ENCODE measurements around the gene CHAT.

CHAT gene

GRCh38 chr10:49593564-49593875, 20.3 kb upstream of the CHAT start:
- peaks cover 6% of the 10 kb centered on the region for H3K9me3 Mint-ChIP-seq
- H3K4me3 Mint-ChIP-seq, result no peak overlapping the region
- no peaks in the 10 kb centered on the region for H3K36me3 Mint-ChIP-seq (ENCODE audit: low read depth)
- no peak overlapping the region for H3K27ac Mint-ChIP-seq
- peaks cover 9% of the 10 kb centered on the region for H3K27me3 Mint-ChIP-seq
- no peaks in the 10 kb centered on the region for H3K4me1 Mint-ChIP-seq (ENCODE audit: low read depth)

- no peak overlapping the region for H3K4me3 Mint-ChIP-seq
- no peaks in the 10 kb centered on the region for H3K4me1 Mint-ChIP-seq (ENCODE audit: low read depth)
- peaks cover 9% of the 10 kb centered on the region for H3K27me3 Mint-ChIP-seq
- no peak overlapping the region for H3K27ac Mint-ChIP-seq
- H3K36me3 Mint-ChIP-seq (ENCODE audit: low read depth), result no peaks in the 10 kb centered on the region
- peaks cover 6% of the 10 kb centered on the region for H3K9me3 Mint-ChIP-seq
Measured at GRCh38 chr10:49593998-49594397, 19.8 kb upstream of the CHAT start.

- Mint-ChIP-seq H3K4me3 (no peak overlapping the region), H3K27me3 (peaks cover 4% of the 10 kb centered on the region), H3K36me3 (ENCODE audit: low read depth) (no peaks in the 10 kb centered on the region), H3K9me3 (no peaks in the 10 kb centered on the region), H3K27ac (no peak overlapping the region), H3K4me1 (ENCODE audit: low read depth) (no peaks in the 10 kb centered on the region)
Measured at GRCh38 chr10:49594594-49594993, 19.2 kb upstream of the CHAT start.

GRCh38 chr10:49595003-49595712, 18.7 kb upstream of the CHAT start:
- Mint-ChIP-seq H3K27me3 (peaks cover 4% of the 10 kb centered on the region), H3K9me3 (no peaks in the 10 kb centered on the region), H3K27ac (no peak overlapping the region), H3K4me3 (no peak overlapping the region), H3K36me3 (ENCODE audit: low read depth) (no peaks in the 10 kb centered on the region), H3K4me1 (ENCODE audit: low read depth) (no peaks in the 10 kb centered on the region)

GRCh38 chr10:49595713-49596492, 17.9 kb upstream of the CHAT start:
- Mint-ChIP-seq H3K27me3 (peaks cover 10% of the 10 kb centered on the region), H3K36me3 (ENCODE audit: low read depth) (no peaks in the 10 kb centered on the region), H3K9me3 (no peaks in the 10 kb centered on the region), H3K4me3 (no peak overlapping the region), H3K27ac (no peak overlapping the region), H3K4me1 (ENCODE audit: low read depth) (no peaks in the 10 kb centered on the region)

- H3K36me3 Mint-ChIP-seq (ENCODE audit: low read depth), result no peaks in the 10 kb centered on the region
- H3K4me3 Mint-ChIP-seq, result no peak overlapping the region
- no peaks in the 10 kb centered on the region for H3K9me3 Mint-ChIP-seq
- H3K27me3 Mint-ChIP-seq, result peaks cover 11% of the 10 kb centered on the region
- H3K4me1 Mint-ChIP-seq (ENCODE audit: low read depth), result no peaks in the 10 kb centered on the region
- H3K27ac Mint-ChIP-seq, result no peak overlapping the region
Measured at GRCh38 chr10:49596493-49596809, 17.4 kb upstream of the CHAT start.

- no peaks in the 10 kb centered on the region for H3K4me1 Mint-ChIP-seq (ENCODE audit: low read depth)
- no peak overlapping the region for H3K27ac Mint-ChIP-seq
- H3K4me3 Mint-ChIP-seq, result no peak overlapping the region
- no peaks in the 10 kb centered on the region for H3K9me3 Mint-ChIP-seq
- no peaks in the 10 kb centered on the region for H3K36me3 Mint-ChIP-seq (ENCODE audit: low read depth)
- peaks cover 11% of the 10 kb centered on the region for H3K27me3 Mint-ChIP-seq
Measured at GRCh38 chr10:49596836-49597235, 17.0 kb upstream of the CHAT start.

- H3K27ac Mint-ChIP-seq, result no peak overlapping the region
- H3K27me3 Mint-ChIP-seq, result peaks cover 11% of the 10 kb centered on the region
- H3K4me3 Mint-ChIP-seq, result no peak overlapping the region
- no peaks in the 10 kb centered on the region for H3K9me3 Mint-ChIP-seq
- no peaks in the 10 kb centered on the region for H3K4me1 Mint-ChIP-seq (ENCODE audit: low read depth)
- H3K36me3 Mint-ChIP-seq (ENCODE audit: low read depth), result no peaks in the 10 kb centered on the region
Measured at GRCh38 chr10:49597426-49598163, 16.2 kb upstream of the CHAT start.

GRCh38 chr10:49598164-49598856, 15.5 kb upstream of the CHAT start:
- H3K4me3 Mint-ChIP-seq, result no peak overlapping the region
- H3K36me3 Mint-ChIP-seq (ENCODE audit: low read depth), result no peaks in the 10 kb centered on the region
- peaks cover 17% of the 10 kb centered on the region for H3K27me3 Mint-ChIP-seq
- H3K4me1 Mint-ChIP-seq (ENCODE audit: low read depth), result no peaks in the 10 kb centered on the region
- H3K9me3 Mint-ChIP-seq, result no peaks in the 10 kb centered on the region
- H3K27ac Mint-ChIP-seq, result no peak overlapping the region

GRCh38 chr10:49598986-49599385, 14.9 kb upstream of the CHAT start:
- Mint-ChIP-seq H3K27ac (no peak overlapping the region), H3K4me1 (ENCODE audit: low read depth) (no peaks in the 10 kb centered on the region), H3K36me3 (ENCODE audit: low read depth) (no peaks in the 10 kb centered on the region), H3K9me3 (no peaks in the 10 kb centered on the region), H3K27me3 (peaks cover 24% of the 10 kb centered on the region), H3K4me3 (no peak overlapping the region)

- Mint-ChIP-seq H3K36me3 (ENCODE audit: low read depth) (no peaks in the 10 kb centered on the region), H3K9me3 (no peaks in the 10 kb centered on the region), H3K4me3 (no peak overlapping the region), H3K27me3 (peaks cover 26% of the 10 kb centered on the region), H3K27ac (no peak overlapping the region), H3K4me1 (ENCODE audit: low read depth) (no peaks in the 10 kb centered on the region)
Measured at GRCh38 chr10:49599546-49599945, 14.3 kb upstream of the CHAT start.

GRCh38 chr10:49600046-49600445, 13.8 kb upstream of the CHAT start:
- Mint-ChIP-seq H3K27ac (no peak overlapping the region), H3K4me3 (no peak overlapping the region), H3K27me3 (peaks cover 28% of the 10 kb centered on the region), H3K36me3 (ENCODE audit: low read depth) (no peaks in the 10 kb centered on the region), H3K9me3 (no peaks in the 10 kb centered on the region), H3K4me1 (ENCODE audit: low read depth) (no peaks in the 10 kb centered on the region)

GRCh38 chr10:49600781-49601400, 12.9 kb upstream of the CHAT start:
- Mint-ChIP-seq H3K4me1 (ENCODE audit: low read depth) (no peaks in the 10 kb centered on the region), H3K27me3 (peaks cover 33% of the 10 kb centered on the region), H3K9me3 (peaks cover 3% of the 10 kb centered on the region), H3K36me3 (ENCODE audit: low read depth) (no peaks in the 10 kb centered on the region), H3K27ac (no peak overlapping the region), H3K4me3 (no peak overlapping the region)

- H3K4me3 Mint-ChIP-seq, result no peak overlapping the region
- H3K36me3 Mint-ChIP-seq (ENCODE audit: low read depth), result no peaks in the 10 kb centered on the region
- H3K27ac Mint-ChIP-seq, result no peak overlapping the region
- H3K9me3 Mint-ChIP-seq, result peaks cover 3% of the 10 kb centered on the region
- peaks cover 42% of the 10 kb centered on the region for H3K27me3 Mint-ChIP-seq
- H3K4me1 Mint-ChIP-seq (ENCODE audit: low read depth), result no peaks in the 10 kb centered on the region
Measured at GRCh38 chr10:49601857-49602256, 12.0 kb upstream of the CHAT start.
